ENCODE measurements around the gene ITPKB. TPM values are rescaled to one million over a fixed set of nuclear protein-coding genes. Genes with fewer than 3 reads are reported as not detected.

The ITPKB gene
- total RNA-seq, 1 experiment from 2014 or later: 17.7 TPM

- H3K79me2 ChIP-seq (ENCODE audit: low read length): no peaks in the 10 kb centered on the region
- ATAC-seq: no peak
- ChIA-PET CTCF (no interaction called here), POLR2A (ENCODE audit: unreplicated experiment) (no interaction called here)
- intact Hi-C loops (cut with micrococcal nuclease): no loop called here
- no peaks in the 10 kb centered on the region for H3F3A ChIP-seq (ENCODE audit: low read length, unreplicated experiment)
- no peak overlapping the region for H3K4me3 ChIP-seq (ENCODE audit: low read length)
- no peaks in the 10 kb centered on the region for H3K9me3 ChIP-seq (ENCODE audit: low read length)
- no peak overlapping the region for H3K9ac ChIP-seq (ENCODE audit: low read length)
- no peak overlapping the region for H3K27ac ChIP-seq (ENCODE audit: low read length)
- no peak for DNase-seq
- H3K36me3 ChIP-seq (ENCODE audit: low read depth, low read length): no peaks in the 10 kb centered on the region
- BruUV-seq (replicated peaks): no TSS peak
- H2AFZ ChIP-seq (ENCODE audit: low read length): no peak overlapping the region
- H3K9me2 ChIP-seq (replicated peaks; ENCODE audit: low read length): no peaks in the 10 kb centered on the region
- TF ChIP-seq CTCF (conservative IDR thresholded peaks at IDR 0.05; ENCODE audit: low read depth, low read length) (no peak), EZH2phosphoT487 (IDR thresholded peaks at IDR 0.05; ENCODE audit: borderline replicate concordance, low read length) (no peak), EZH2 (IDR thresholded peaks at IDR 0.05; ENCODE audit: low read length, unreplicated experiment) (no peak)
- peaks cover 35% of the 10 kb centered on the region for H3K4me1 ChIP-seq (ENCODE audit: insufficient read depth, low read length)
- H4K20me1 ChIP-seq (ENCODE audit: low read length): no peaks in the 10 kb centered on the region
- H3K4me2 ChIP-seq (ENCODE audit: low read length): no peak overlapping the region
- no peaks in the 10 kb centered on the region for H3K27me3 ChIP-seq (ENCODE audit: low read length)
These were observed 43.0 kb upstream of the ITPKB start for GRCh38 chr1:226781937-226782609.

GRCh38 chr1:226779561-226779960 lies 40.5 kb upstream of the ITPKB start:
- no peaks in the 10 kb centered on the region for H3K9me3 ChIP-seq (ENCODE audit: low read length)
- no peaks in the 10 kb centered on the region for H3K27me3 ChIP-seq (ENCODE audit: low read length)
- H3K27ac ChIP-seq (ENCODE audit: low read length): no peak overlapping the region
- H3K4me2 ChIP-seq (ENCODE audit: low read length): peak overlapping the region; percentile 46; the same call in 1 of the 2 replicates
- DNase-seq: peak; percentile 46
- H3K4me1 ChIP-seq (ENCODE audit: insufficient read depth, low read length): peaks cover 32% of the 10 kb centered on the region
- H4K20me1 ChIP-seq (ENCODE audit: low read length): no peaks in the 10 kb centered on the region
- H3F3A ChIP-seq (ENCODE audit: low read length, unreplicated experiment): no peaks in the 10 kb centered on the region
- no peak overlapping the region for H3K4me3 ChIP-seq (ENCODE audit: low read length)
- H3K9ac ChIP-seq (ENCODE audit: low read length): no peak overlapping the region
- H3K9me2 ChIP-seq (replicated peaks; ENCODE audit: low read length): no peaks in the 10 kb centered on the region
- H3K36me3 ChIP-seq (ENCODE audit: low read depth, low read length): no peaks in the 10 kb centered on the region
- intact Hi-C loops (cut with micrococcal nuclease): no loop called here
- H3K79me2 ChIP-seq (ENCODE audit: low read length): no peaks in the 10 kb centered on the region
- BruUV-seq (replicated peaks): no TSS peak
- CTCF ChIA-PET: interaction anchor here (1.0 kb wide), 1 partner anchor 36 kb away, joined by 3 read pairs; no protein-coding TSS in a partner anchor
- TF ChIP-seq EZH2phosphoT487 (IDR thresholded peaks at IDR 0.05; ENCODE audit: borderline replicate concordance, low read length) (no peak), EZH2 (IDR thresholded peaks at IDR 0.05; ENCODE audit: low read length, unreplicated experiment) (no peak), CTCF (conservative IDR thresholded peaks at IDR 0.05; ENCODE audit: low read depth, low read length) (no peak)
- no peak overlapping the region for H2AFZ ChIP-seq (ENCODE audit: low read length)
- POLR2A ChIA-PET (ENCODE audit: unreplicated experiment): interaction anchor here (0.9 kb wide), 1 partner anchor 35 kb away, joined by 3 read pairs; no protein-coding TSS in a partner anchor
- no peak for ATAC-seq

GRCh38 chr1:226778657-226779058 lies 39.6 kb upstream of the ITPKB start:
- ChIA-PET CTCF (interaction anchor here (1.0 kb wide), 1 partner anchor 37 kb away, joined by 3 read pairs; no protein-coding TSS in a partner anchor), POLR2A (ENCODE audit: unreplicated experiment) (interaction anchor here (0.6 kb wide), 1 partner anchor 716 kb away, joined by 4 read pairs; the partner anchor contains the start of gene H3-3A)
- H3K27me3 ChIP-seq (ENCODE audit: low read length): no peaks in the 10 kb centered on the region
- H2AFZ ChIP-seq (ENCODE audit: low read length): no peak overlapping the region
- H3K36me3 ChIP-seq (ENCODE audit: low read depth, low read length): no peaks in the 10 kb centered on the region
- no peak for TF ChIP-seq EZH2 (IDR thresholded peaks at IDR 0.05; ENCODE audit: low read length, unreplicated experiment)
- no peak for TF ChIP-seq CTCF (conservative IDR thresholded peaks at IDR 0.05; ENCODE audit: low read depth, low read length)
- intact Hi-C loops (cut with micrococcal nuclease): no loop called here
- peak overlapping the region; percentile 22; the same call in 1 of the 2 replicates for H3K9ac ChIP-seq (ENCODE audit: low read length)
- no peaks in the 10 kb centered on the region for H3K9me2 ChIP-seq (replicated peaks; ENCODE audit: low read length)
- H3K27ac ChIP-seq (ENCODE audit: low read length): peak overlapping the region; percentile 69
- no TSS peak for BruUV-seq (replicated peaks)
- no peaks in the 10 kb centered on the region for H3F3A ChIP-seq (ENCODE audit: low read length, unreplicated experiment)
- no peaks in the 10 kb centered on the region for H3K79me2 ChIP-seq (ENCODE audit: low read length)
- peak overlapping the region; percentile 46 for H3K4me2 ChIP-seq (ENCODE audit: low read length)
- H4K20me1 ChIP-seq (ENCODE audit: low read length): no peaks in the 10 kb centered on the region
- no peak overlapping the region for H3K4me3 ChIP-seq (ENCODE audit: low read length)
- peak; percentile 93 for ATAC-seq
- H3K4me1 ChIP-seq (ENCODE audit: insufficient read depth, low read length): peaks cover 23% of the 10 kb centered on the region
- no peaks in the 10 kb centered on the region for H3K9me3 ChIP-seq (ENCODE audit: low read length)
- DNase-seq: peak; percentile 99

All from PC-3 (cell line).